ENCODE measurements around the gene PDZD8. TPM values are rescaled to one million over a fixed set of nuclear protein-coding genes. Genes with fewer than 3 reads are reported as not detected.
A peak's percentile ranks its signal among the peaks of the same experiment; 100 is the strongest.

PDZD8 gene
- total RNA-seq, 1 donor from 2014 or later, result 21.0 TPM

- Histone ChIP-seq H3K9me3 (no peaks in the 10 kb centered on the region), H3K36me3 (no peaks in the 10 kb centered on the region), H3K4me3 (peak overlapping the region in 1 of 2 donors; percentile 19), H3K4me1 (no peaks in the 10 kb centered on the region), H3K27ac (no peak overlapping the region), H3K27me3 (peaks cover 7% of the 10 kb centered on the region)
- TF ChIP-seq CTCF (IDR thresholded peaks at IDR 0.05), result no peak
- intact Hi-C loops (cut with DNase I), result no loop called here
- DNase-seq (ENCODE audit: low spot score in 2 of 2), result no peak
These were observed 133.4 kb downstream of the PDZD8 start for GRCh38 chr10:117241541-117242462.

- no peak within 1 kb of the TSS for H3K27ac ChIP-seq
- intact Hi-C loops (cut with DNase I), result no loop called here
- no peak for TF ChIP-seq CTCF (IDR thresholded peaks at IDR 0.05)
- no peak for DNase-seq (ENCODE audit: low spot score in 2 of 2)
- no peaks in the 10 kb centered on the region for H3K36me3 ChIP-seq
- H3K4me3 ChIP-seq, result peak within 1 kb of the TSS in 1 of 2 donors; percentile 19
- H3K27me3 ChIP-seq, result peaks cover 7% of the 10 kb centered on the region
- H3K4me1 ChIP-seq, result no peaks in the 10 kb centered on the region
- H3K9me3 ChIP-seq, result no peaks in the 10 kb centered on the region
These were observed 134.4 kb downstream of the PDZD8 start, which contains the start of gene SLC18A2 for GRCh38 chr10:117240621-117241529. Gene SLC18A2, plus strand, starts transcription at chr10:117241114. Its CDS starts 580 bp downstream, at chr10:117241694.

GRCh38 chr10:117239721-117240620 is 135.3 kb downstream of the PDZD8 start:
- intact Hi-C loops (cut with DNase I), result no loop called here
- DNase-seq (ENCODE audit: low spot score in 2 of 2), result no peak
- Histone ChIP-seq H3K9me3 (no peaks in the 10 kb centered on the region), H3K36me3 (no peaks in the 10 kb centered on the region), H3K4me1 (no peaks in the 10 kb centered on the region), H3K27me3 (peaks cover 7% of the 10 kb centered on the region), H3K4me3 (no peak overlapping the region), H3K27ac (no peak overlapping the region)
- no peak for TF ChIP-seq CTCF (IDR thresholded peaks at IDR 0.05)

GRCh38 chr10:117239051-117239450 is 136.2 kb downstream of the PDZD8 start:
- no peak for DNase-seq (ENCODE audit: low spot score in 2 of 2)
- no peak overlapping the region for H3K27ac ChIP-seq
- H3K36me3 ChIP-seq, result no peaks in the 10 kb centered on the region
- no peaks in the 10 kb centered on the region for H3K9me3 ChIP-seq
- peaks cover 7% of the 10 kb centered on the region for H3K27me3 ChIP-seq
- intact Hi-C loops (cut with DNase I), result no loop called here
- no peak overlapping the region for H3K4me3 ChIP-seq
- no peak for TF ChIP-seq CTCF (IDR thresholded peaks at IDR 0.05)
- H3K4me1 ChIP-seq, result no peaks in the 10 kb centered on the region

Data from ascending aorta (tissue), 2 donors.